Daoy (cell line): ENCODE data around the gene NLRP1. TPM values are rescaled to one million over a fixed set of nuclear protein-coding genes. Genes with fewer than 3 reads are reported as not detected.

Experiments used
- DNase-seq: peaks from one replicate; pipeline ENCODE4 v3.0.0-alpha.2; 2015; ENCODE audit warnings: low read depth
- total RNA-seq: library from RNA; depleted of rRNA; stranded (reverse); fragments of >200 nt; shearing (Covaris generic); gene quantifications from 2 replicates; pipeline ENCODE4 v1.2.3, GENCODE V29; 2014

The NLRP1 gene
- total RNA-seq, 1 experiment from 2014 or later = 38.9 TPM

DNA sequence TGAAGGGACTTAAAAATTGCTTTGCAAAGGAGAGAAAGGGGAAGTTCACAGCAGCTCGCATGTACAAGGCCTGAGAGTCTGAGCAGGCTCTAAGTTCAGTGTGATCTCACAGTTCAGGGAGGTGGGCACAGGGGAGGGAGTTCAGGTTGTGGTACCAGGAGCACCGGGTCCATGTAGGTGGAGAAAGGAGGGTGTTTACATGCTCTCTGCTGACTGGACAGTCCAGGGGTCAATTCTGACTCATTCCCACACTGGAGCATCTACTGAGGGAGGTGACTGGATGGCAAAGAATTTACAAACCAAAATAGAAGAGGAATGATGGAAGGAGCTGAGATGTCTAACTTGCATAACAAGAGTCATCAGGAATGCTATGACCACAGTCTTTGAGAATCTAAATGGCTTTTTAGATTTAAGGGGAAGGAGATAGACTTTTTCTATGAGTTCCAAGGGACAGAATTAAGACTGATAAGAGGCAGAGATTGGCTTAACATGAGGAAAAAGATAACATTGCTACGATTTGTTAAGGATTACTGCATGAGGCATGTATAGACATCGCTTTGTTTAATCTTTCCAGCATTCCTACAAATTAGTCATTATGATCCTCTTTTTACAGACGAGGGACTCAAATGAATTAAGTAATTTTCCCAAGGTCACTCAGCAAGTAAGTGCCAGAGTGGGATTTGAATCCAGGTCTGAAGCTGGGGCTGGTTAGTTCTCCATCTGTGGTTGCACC is 68.1 kb downstream of the NLRP1 start:
- DNase-seq = peak; percentile 94

- no peak for DNase-seq
These were observed 69.3 kb downstream of the NLRP1 start for GRCh38 chr17:5514976-5515375.

DNA sequence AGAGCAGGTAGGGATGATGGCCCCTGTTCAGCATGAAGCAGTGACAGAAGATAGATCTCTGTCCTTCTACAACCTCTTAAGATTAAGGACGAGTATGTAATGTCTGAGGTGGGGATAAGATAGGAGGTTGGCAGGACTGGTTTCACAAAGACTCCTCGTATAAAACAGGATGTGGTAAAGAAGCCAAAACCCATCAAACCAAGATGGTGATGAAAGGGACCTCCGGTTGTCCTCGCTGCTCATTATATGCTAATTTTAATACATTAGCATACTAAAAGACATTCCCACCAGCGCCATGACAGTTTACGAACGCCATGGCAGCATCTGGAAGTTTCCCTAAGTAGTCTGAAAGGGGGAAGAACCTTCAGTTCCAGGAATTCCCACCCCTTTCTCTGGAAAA is 70.7 kb downstream of the NLRP1 start:
- no peak for DNase-seq

DNA sequence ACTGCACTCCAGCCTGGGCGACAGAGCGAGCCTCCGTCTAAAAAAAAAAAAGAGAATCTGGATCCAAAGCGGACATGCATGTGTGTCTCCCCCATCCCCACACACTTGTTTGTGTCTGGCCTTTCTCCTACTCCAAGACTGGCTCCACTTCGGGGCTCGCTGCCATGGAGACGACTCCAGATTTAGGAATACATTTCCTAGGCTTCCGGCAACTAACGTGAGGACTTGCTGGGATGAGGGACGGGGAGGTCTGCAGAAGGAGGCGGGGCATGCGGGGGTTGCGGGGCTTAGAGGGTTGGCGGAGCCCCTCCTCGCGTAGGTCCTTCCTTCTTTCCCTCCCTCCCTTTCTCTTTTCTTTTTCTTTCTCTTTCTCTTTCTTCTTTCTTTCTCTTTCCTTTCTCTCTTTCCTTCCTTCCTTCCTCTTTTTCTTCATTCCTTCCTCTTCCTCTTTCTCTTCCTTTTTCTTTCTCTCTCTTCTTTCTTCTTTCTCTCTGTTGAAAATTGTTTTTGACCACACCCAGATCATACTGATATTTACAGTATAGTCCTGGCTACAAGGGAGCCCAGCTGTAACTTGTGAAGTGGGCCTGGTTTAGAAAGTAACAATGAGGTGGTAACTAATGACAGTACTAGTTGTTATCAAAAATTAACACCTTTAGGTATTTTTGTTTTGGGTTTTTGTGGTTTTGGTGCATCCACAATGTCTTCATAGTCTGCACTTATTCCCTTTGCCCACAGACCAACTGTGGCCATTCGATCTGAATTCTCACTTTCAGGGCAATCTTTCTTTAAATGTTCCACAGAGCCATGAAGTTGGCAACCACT is 72.7 kb downstream of the NLRP1 start:
- no peak for DNase-seq

- no peak for DNase-seq
These were observed 73.5 kb downstream of the NLRP1 start for GRCh38 chr17:5510771-5511170.

DNA sequence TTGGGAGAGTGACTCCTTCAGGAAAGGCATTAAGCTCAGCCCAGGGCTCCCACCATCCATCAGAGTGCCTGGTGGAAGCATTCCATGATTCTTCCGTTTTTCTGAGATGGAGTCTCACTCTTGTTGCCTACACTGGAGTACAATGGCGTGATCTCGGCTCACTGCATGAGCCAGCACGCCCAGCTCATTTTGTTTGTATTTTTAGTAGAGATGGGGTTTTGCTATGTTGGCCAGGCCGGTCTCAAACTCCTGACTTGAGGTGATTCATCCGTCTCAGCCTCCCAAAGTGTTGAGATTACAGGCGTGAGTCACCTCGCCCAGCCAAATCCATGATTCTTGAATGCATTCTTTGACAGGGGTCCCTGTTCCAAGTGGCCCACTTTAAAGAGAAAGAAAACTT is 74.8 kb downstream of the NLRP1 start:
- DNase-seq = peak; percentile 94

DNA sequence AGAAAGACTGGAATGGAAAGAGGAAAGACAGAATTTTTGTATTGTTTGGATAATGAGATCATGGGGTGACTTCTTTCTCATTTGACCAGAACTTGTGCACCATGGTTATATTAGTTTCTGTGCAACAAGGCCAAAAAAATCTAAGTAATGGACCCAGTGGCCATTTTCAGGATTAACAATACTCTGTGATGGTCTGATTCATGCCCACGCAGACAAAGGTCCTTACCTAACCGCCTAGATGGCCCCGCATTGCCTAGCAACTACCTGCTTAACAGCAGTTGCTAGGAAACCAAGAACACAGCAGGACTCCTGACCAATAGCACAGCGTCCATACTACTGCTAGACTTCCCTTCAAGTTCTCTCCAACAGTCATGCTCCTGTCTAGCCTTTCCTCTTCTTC is 75.5 kb downstream of the NLRP1 start:
- DNase-seq = peak; percentile 86

- DNase-seq = no peak
These were observed 78.0 kb downstream of the NLRP1 start for GRCh38 chr17:5506307-5506706.

- DNase-seq = no peak
These were observed 81.8 kb downstream of the NLRP1 start for GRCh38 chr17:5502552-5502951.

DNA sequence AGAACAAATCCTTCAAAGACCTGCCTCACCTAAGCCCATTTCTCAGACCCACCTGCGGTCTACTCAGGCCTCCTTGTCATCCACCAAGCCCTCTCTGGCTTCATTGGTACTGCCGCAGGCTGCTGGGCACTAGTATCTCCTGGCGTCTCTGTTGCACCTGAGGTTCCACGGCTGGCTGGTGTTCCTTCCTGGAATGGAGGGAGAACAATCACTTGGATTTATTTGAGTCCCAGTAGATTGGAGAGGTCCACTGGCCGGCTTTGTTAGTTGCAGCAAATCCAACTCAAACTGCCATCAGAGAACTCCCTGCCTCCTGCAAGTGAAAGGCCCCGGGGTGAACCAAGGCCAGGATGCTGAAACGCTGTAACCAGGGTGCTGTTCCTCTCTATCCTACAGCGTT is 82.6 kb downstream of the NLRP1 start:
- DNase-seq = no peak

- DNase-seq = peak; percentile 70
These were observed 83.5 kb downstream of the NLRP1 start for GRCh38 chr17:5500589-5501391.

DNA sequence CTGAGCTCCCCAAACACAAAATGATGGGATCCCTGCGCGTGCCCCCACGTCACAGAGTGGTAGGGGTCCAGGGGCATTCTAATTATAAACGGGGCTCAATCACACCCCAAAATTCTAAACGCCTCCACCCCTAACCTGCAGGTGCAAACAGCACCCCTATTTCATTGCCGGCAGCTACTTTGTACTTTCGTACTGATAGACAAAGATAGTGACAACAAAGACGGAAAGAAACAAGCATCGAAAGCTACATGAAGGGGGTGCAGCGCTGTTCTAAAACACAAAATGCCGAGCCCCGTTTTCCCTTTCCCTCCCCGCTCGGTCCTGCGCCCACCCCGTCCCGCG is 84.1 kb downstream of the NLRP1 start:
- DNase-seq = no peak

DNA sequence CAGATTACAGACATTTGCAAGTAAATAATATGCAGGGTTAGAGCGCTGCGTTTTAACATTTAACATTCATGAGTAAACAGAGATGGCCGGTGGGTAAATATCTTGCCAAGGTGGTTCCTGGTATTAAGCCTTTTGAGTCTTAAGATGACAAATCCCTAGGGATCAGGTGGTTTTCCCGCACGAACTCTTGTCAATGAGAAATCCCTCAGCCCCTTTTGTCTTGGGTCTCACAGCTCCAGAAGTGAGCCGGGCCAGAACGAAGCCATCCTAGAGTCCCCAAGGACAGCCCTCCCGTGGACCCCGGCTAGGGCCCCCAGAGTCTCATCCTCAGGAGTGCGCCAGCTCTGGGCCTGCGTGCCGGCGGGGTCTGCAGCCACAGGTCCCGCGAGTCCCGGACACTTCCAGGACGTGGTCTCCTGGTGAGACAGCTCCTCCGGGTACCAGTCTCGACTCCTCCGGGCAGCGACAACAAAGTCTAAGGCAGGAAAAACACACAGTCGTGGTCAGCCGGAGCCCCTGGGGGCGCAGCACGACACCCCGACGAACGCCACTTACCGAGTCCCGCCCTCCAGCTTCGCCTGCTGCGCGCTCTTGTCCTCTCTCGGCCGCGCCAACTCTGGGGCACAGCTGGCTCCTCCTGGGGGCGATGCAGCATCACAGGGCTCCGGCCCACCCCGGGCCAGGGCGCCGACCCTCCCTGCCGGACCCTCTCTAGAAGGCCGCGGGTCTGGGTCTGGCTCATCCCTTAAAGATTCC is 84.7 kb downstream of the NLRP1 start:
- DNase-seq = no peak

DNA sequence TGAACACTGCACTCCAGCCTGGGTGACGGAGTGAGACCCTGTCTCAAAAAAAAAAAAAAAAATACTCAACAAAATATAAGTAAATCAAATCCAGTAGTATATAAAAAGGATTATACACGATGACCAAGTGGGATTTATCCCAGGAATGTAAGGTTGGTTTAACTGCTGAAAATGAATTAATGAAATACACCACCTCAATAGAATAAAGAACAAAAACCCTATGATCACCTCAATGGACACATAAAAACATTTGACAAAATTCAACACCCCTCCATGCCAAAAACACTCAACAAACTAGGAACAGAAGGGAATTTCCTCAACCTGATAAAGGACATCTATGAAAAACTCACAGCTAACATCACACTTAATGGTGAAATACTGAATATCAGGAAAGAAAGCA is 91.3 kb downstream of the NLRP1 start:
- no peak for DNase-seq

DNA sequence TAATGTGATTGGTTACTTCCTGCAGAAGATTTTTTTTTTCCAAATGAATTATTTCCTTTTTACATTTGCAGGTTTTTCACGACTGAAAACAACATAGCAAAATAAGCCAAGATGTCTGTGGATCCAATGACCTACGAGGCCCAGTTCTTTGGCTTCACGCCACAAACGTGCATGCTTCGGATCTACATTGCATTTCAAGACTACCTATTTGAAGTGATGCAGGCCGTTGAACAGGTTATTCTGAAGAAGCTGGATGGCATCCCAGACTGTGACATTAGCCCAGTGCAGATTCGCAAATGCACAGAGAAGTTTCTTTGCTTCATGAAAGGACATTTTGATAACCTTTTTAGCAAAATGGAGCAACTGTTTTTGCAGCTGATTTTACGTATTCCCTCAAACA is 95.6 kb downstream of the NLRP1 start:
- no peak for DNase-seq

DNA sequence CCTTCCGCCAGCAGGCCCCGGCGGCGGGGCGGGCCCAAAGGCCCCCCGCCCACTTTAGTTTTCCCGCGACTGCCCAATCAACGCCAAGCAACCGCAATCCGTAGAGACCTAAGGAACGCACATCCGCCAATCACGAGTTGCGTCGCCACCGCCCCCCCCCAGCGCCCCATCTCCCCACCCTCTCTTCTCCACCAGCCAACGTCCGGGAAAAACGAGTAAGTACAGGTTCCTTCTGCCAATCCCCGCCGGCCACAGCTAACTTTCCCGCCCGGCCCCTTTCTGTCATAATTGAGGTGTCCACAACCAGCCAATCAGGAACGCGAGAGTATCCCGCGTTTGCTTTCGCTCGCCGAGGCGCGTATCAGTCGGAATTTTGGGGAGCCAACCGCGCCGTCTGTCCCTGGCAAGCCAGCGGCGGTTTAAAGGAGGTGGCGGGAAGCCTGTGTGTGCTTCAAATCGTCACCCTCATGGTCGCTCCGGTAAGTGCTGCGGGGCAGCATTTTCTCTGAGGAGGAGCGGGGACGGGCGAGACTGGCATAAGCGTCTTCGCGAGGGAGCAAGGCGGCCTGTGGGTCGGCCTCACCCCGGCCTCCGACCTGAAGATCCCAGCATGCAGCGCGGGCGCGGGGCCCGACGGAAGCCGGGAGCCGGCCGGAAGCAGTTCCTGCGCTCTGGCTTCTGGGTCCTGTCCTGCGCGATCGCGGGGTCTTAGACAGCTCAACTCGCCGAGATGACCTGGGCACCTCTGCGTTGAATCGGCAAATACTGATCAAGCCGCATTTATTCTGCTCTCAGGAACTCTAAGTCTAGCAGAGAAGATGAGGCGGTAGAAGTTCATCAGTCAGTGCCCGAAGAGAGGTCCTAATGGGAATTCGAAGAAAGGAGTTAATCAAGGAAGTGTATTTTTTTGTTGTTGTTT is 97.8 kb downstream of the NLRP1 start, which contains the start of gene MIS12:
Gene MIS12 (plus strand): TSS at position 361 of the 919 bp plus-strand sequence. CDS start 2,297 bp downstream, outside the sequence.
- DNase-seq = peak; percentile 99

GRCh38 chr17:5485270-5486205 is 98.8 kb downstream of the NLRP1 start, which contains the start of gene DERL2:
Gene DERL2 (minus strand): TSS chr17:5486178. CDS start chr17:5486161, 17 bp downstream.
- peak; percentile 65 for DNase-seq

GRCh38 chr17:5481451-5481850 is 102.9 kb downstream of the NLRP1 start:
- DNase-seq = no peak

GRCh38 chr17:5480962-5481361 is 103.3 kb downstream of the NLRP1 start:
- no peak for DNase-seq
